SU-DHL-6 (cell line): ENCODE results near the gene BASP1.

ENCODE experiments used
- H2AFZ ChIP-seq: fragments of 200-600 bp; sonication (generic); 2 replicates; pipeline ENCODE4 v1.6.1; 2014; ENCODE audit warnings: low read depth, mild to moderate bottlenecking, moderate library complexity, mixed read lengths, antibody characterized with exemption, low read length; ENCODE audit not compliant: severe bottlenecking
- H3F3A ChIP-seq: fragments of 200-600 bp; shearing (Covaris generic); 2 replicates; pipeline ENCODE4 v1.6.0; 2016; ENCODE audit warnings: antibody characterized with exemption, mild to moderate bottlenecking; ENCODE audit not compliant: insufficient read depth
- H3K27ac ChIP-seq: fragments of 200-600 bp; sonication (generic); 2 replicates; pipeline ENCODE4 v1.5.1; 2016; ENCODE audit warnings: low read depth, mild to moderate bottlenecking, low read length, moderate library complexity, mixed read lengths
- H3K27me3 ChIP-seq: fragments of 200-600 bp; sonication (generic), shearing (Covaris generic); 2 replicates; pipeline ENCODE4 v1.6.0; 2014; ENCODE audit warnings: mild to moderate bottlenecking, low read length
- H3K36me3 ChIP-seq: fragments of 200-600 bp; sonication (generic); 2 replicates; pipeline ENCODE4 v1.6.1; 2014; ENCODE audit warnings: mild to moderate bottlenecking, low read length, mixed read lengths
- H3K4me2 ChIP-seq: fragments of 300-600, 200-600 bp; shearing (Covaris generic), sonication (generic); 2 replicates; pipeline ENCODE4 v1.6.0; 2014; ENCODE audit warnings: low read length, low read depth, mild to moderate bottlenecking; ENCODE audit not compliant: poor library complexity, severe bottlenecking
- H3K4me3 ChIP-seq: fragments of 200-600 bp; sonication (generic); 2 replicates; pipeline ENCODE4 v1.5.1; 2014; ENCODE audit warnings: antibody characterized with exemption, low read length, mild to moderate bottlenecking, mixed read lengths; ENCODE audit not compliant: insufficient read depth, poor library complexity, severe bottlenecking
- H3K79me2 ChIP-seq: fragments of 200-600 bp; sonication (generic); 2 replicates; pipeline ENCODE4 v1.6.1; 2014; ENCODE audit warnings: mild to moderate bottlenecking, low read length, moderate library complexity; ENCODE audit not compliant: insufficient read depth
- H3K9ac ChIP-seq: fragments of 200-600 bp; sonication (generic); 2 replicates; pipeline ENCODE4 v1.7.0; 2014; ENCODE audit warnings: mild to moderate bottlenecking, low read length
- H3K9me2 ChIP-seq: fragments of 200-600 bp; sonication (generic); replicated peaks from 2 replicates; pipeline ENCODE4 v1.6.1; 2014; ENCODE audit warnings: low read length; ENCODE audit not compliant: insufficient read depth
- H3K9me3 ChIP-seq: fragments of 200-600 bp; sonication (generic); 2 replicates; pipeline ENCODE4 v1.6.1; 2014; ENCODE audit warnings: low read length, mixed read lengths; ENCODE audit not compliant: insufficient read depth
- H4K20me1 ChIP-seq: fragments of 200-600 bp; sonication (generic); 2 replicates; pipeline ENCODE4 v1.6.1; 2014; ENCODE audit warnings: low read depth, mild to moderate bottlenecking, antibody characterized with exemption, low read length, moderate library complexity, mixed read lengths
- CTCF ChIP-seq: fragments of 200-600 bp; sonication (generic); IDR thresholded peaks from one replicate; pipeline ENCODE4 v1.5.1; 2017; ENCODE audit warnings: antibody characterized with exemption, mild to moderate bottlenecking, low read length, moderate library complexity; ENCODE audit not compliant: insufficient read depth, poor library complexity, severe bottlenecking
- EZH2phosphoT487 ChIP-seq: fragments of 200-600 bp; sonication (generic), shearing (Covaris generic); conservative IDR thresholded peaks from 2 replicates; pipeline ENCODE4 v1.6.1; 2018; ENCODE audit warnings: mild to moderate bottlenecking, antibody characterized with exemption, low read length, moderate library complexity, mixed read lengths

Gene BASP1

GRCh38 chr5:17185349-17185748 lies 32.1 kb upstream of the BASP1 start:
- H3K4me3 ChIP-seq, result no peak overlapping the region
- H3K27me3 ChIP-seq, result no peaks in the 10 kb centered on the region
- TF ChIP-seq CTCF (no peak), EZH2phosphoT487 (no peak)
- H3K9me2 ChIP-seq, result no peaks in the 10 kb centered on the region
- H3K9me3 ChIP-seq, result no peaks in the 10 kb centered on the region
- H3K27ac ChIP-seq, result no peak overlapping the region
- no peaks in the 10 kb centered on the region for H3K79me2 ChIP-seq
- H2AFZ ChIP-seq, result no peak overlapping the region
- no peaks in the 10 kb centered on the region for H3K36me3 ChIP-seq
- peaks cover 8% of the 10 kb centered on the region for H3F3A ChIP-seq
- H4K20me1 ChIP-seq, result no peaks in the 10 kb centered on the region
- H3K4me2 ChIP-seq, result no peak overlapping the region
- no peak overlapping the region for H3K9ac ChIP-seq

GRCh38 chr5:17185773-17186172 lies 31.7 kb upstream of the BASP1 start:
- no peak overlapping the region for H3K4me2 ChIP-seq
- H2AFZ ChIP-seq, result no peak overlapping the region
- no peaks in the 10 kb centered on the region for H3K36me3 ChIP-seq
- H3K9me3 ChIP-seq, result no peaks in the 10 kb centered on the region
- H3K27ac ChIP-seq, result no peak overlapping the region
- H3K4me3 ChIP-seq, result no peak overlapping the region
- H3K79me2 ChIP-seq, result no peaks in the 10 kb centered on the region
- H3F3A ChIP-seq, result peaks cover 8% of the 10 kb centered on the region
- H4K20me1 ChIP-seq, result no peaks in the 10 kb centered on the region
- no peak for TF ChIP-seq CTCF
- TF ChIP-seq EZH2phosphoT487, result no peak
- H3K9ac ChIP-seq, result no peak overlapping the region
- no peaks in the 10 kb centered on the region for H3K9me2 ChIP-seq
- H3K27me3 ChIP-seq, result no peaks in the 10 kb centered on the region

- no peaks in the 10 kb centered on the region for H3K27me3 ChIP-seq
- TF ChIP-seq EZH2phosphoT487, result no peak
- no peak for TF ChIP-seq CTCF
- no peak overlapping the region for H3K27ac ChIP-seq
- H3K4me2 ChIP-seq, result no peak overlapping the region
- no peaks in the 10 kb centered on the region for H4K20me1 ChIP-seq
- no peak overlapping the region for H3K9ac ChIP-seq
- H3K79me2 ChIP-seq, result no peaks in the 10 kb centered on the region
- no peaks in the 10 kb centered on the region for H3K9me3 ChIP-seq
- H3K9me2 ChIP-seq, result no peaks in the 10 kb centered on the region
- no peaks in the 10 kb centered on the region for H3K36me3 ChIP-seq
- no peak overlapping the region for H3K4me3 ChIP-seq
- peaks cover 8% of the 10 kb centered on the region for H3F3A ChIP-seq
- H2AFZ ChIP-seq, result no peak overlapping the region
These were observed 31.2 kb upstream of the BASP1 start for GRCh38 chr5:17186256-17186655.
